ENCODE data around the gene BRS3.

BRS3 gene

GRCh38 chrX:136493011-136493410 lies 5.3 kb downstream of the BRS3 start:
- no peak for DNase-seq (ENCODE audit: low read depth in 2 of 2, low spot score in 1 of 2)

GRCh38 chrX:136495043-136495442 lies 7.3 kb downstream of the BRS3 start:
- DNase-seq (ENCODE audit: low read depth in 2 of 2, low spot score in 1 of 2): no peak

GRCh38 chrX:136496186-136496763 lies 8.5 kb downstream of the BRS3 start:
- DNase-seq (ENCODE audit: low read depth in 2 of 2, low spot score in 1 of 2): peak in 1 of 2 donors; percentile 1

GRCh38 chrX:136496764-136497555 lies 9.2 kb downstream of the BRS3 start:
- peak; percentile 54 to 73 for DNase-seq (ENCODE audit: low read depth in 2 of 2, low spot score in 1 of 2)

- no peak for DNase-seq (ENCODE audit: low read depth in 2 of 2, low spot score in 1 of 2)
These were observed 9.9 kb downstream of the BRS3 start, which contains the start of gene HTATSF1 for GRCh38 chrX:136497556-136498052. Gene HTATSF1 (plus strand): TSS chrX:136497592. CDS start chrX:136497685, 93 bp downstream.

- no peak for DNase-seq (ENCODE audit: low read depth in 2 of 2, low spot score in 1 of 2)
These were observed 31.3 kb downstream of the BRS3 start for GRCh38 chrX:136519069-136519468.

- no peak for DNase-seq (ENCODE audit: low read depth in 2 of 2, low spot score in 1 of 2)
These were observed 36.0 kb downstream of the BRS3 start for GRCh38 chrX:136523770-136524169.

- DNase-seq (ENCODE audit: low read depth in 2 of 2, low spot score in 1 of 2): no peak
These were observed 38.2 kb downstream of the BRS3 start for GRCh38 chrX:136525738-136526606.

GRCh38 chrX:136528645-136529315 lies 41.0 kb downstream of the BRS3 start:
- DNase-seq (ENCODE audit: low read depth in 2 of 2, low spot score in 1 of 2): no peak

GRCh38 chrX:136529795-136530194 lies 42.0 kb downstream of the BRS3 start:
- no peak for DNase-seq (ENCODE audit: low read depth in 2 of 2, low spot score in 1 of 2)

- no peak for DNase-seq (ENCODE audit: low read depth in 2 of 2, low spot score in 1 of 2)
These were observed 44.2 kb downstream of the BRS3 start, which contains the start of gene VGLL1 for GRCh38 chrX:136531951-136532350. Gene VGLL1 (plus strand): TSS chrX:136532215. CDS start chrX:136536021, 3,806 bp downstream.

GRCh38 chrX:136534131-136534530 lies 46.4 kb downstream of the BRS3 start:
- no peak for DNase-seq (ENCODE audit: low read depth in 2 of 2, low spot score in 1 of 2)

- DNase-seq (ENCODE audit: low read depth in 2 of 2, low spot score in 1 of 2): no peak
These were observed 51.1 kb downstream of the BRS3 start for GRCh38 chrX:136538811-136539210.

GRCh38 chrX:136540226-136540625 lies 52.5 kb downstream of the BRS3 start:
- no peak for DNase-seq (ENCODE audit: low read depth in 2 of 2, low spot score in 1 of 2)

- no peak for DNase-seq (ENCODE audit: low read depth in 2 of 2, low spot score in 1 of 2)
These were observed 53.5 kb downstream of the BRS3 start for GRCh38 chrX:136541294-136541693.

GRCh38 chrX:136542281-136542680 lies 54.5 kb downstream of the BRS3 start:
- DNase-seq (ENCODE audit: low read depth in 2 of 2, low spot score in 1 of 2): no peak
